Gastrocnemius medialis (tissue), 4 donors: ENCODE results near the gene PSMD14.

Experiments
- CTCF ChIP-seq, 5 experiments: fragments of 450-650 bp in 3 of 5; fragments of 200-600 bp in 2 of 5; sonication (generic) in 2 of 5; IDR thresholded peaks in 4 of 5; conservative IDR thresholded peaks in 1 of 5; 1 replicate in 4 of 5; 2 replicates in 1 of 5; pipeline ENCODE4 v1.5.1; 2016 to 2019; ENCODE audit warnings: antibody characterized with exemption in 5 of 5, mild to moderate bottlenecking in 3 of 5, moderate library complexity in 3 of 5
- POLR2A ChIP-seq, 2 donors: fragments of 450-650 bp; IDR thresholded peaks; one replicate each; pipeline ENCODE4 v1.6.1; 2017; ENCODE audit warnings: antibody characterized with exemption in 2 of 2, mild to moderate bottlenecking in 2 of 2, moderate library complexity in 2 of 2

- TF ChIP-seq CTCF (IDR thresholded peaks at IDR 0.05 in 4 of 5, conservative IDR thresholded peaks at IDR 0.05 in 1 of 5) (no peak), POLR2A (IDR thresholded peaks at IDR 0.05) (no peak)
Observed at GRCh38 chr2:161418275-161418714, 110.1 kb downstream of the PSMD14 start.
